ENCODE data around the gene HECTD4. TPM values are rescaled to one million over a fixed set of nuclear protein-coding genes. Genes with fewer than 3 reads are reported as not detected.
A peak's percentile ranks its signal among the peaks of the same experiment; 100 is the strongest.

HECTD4 gene
- total and polyA plus RNA-seq, 2 experiments from 2014 or later: 25.7 to 36.9 TPM

DNA sequence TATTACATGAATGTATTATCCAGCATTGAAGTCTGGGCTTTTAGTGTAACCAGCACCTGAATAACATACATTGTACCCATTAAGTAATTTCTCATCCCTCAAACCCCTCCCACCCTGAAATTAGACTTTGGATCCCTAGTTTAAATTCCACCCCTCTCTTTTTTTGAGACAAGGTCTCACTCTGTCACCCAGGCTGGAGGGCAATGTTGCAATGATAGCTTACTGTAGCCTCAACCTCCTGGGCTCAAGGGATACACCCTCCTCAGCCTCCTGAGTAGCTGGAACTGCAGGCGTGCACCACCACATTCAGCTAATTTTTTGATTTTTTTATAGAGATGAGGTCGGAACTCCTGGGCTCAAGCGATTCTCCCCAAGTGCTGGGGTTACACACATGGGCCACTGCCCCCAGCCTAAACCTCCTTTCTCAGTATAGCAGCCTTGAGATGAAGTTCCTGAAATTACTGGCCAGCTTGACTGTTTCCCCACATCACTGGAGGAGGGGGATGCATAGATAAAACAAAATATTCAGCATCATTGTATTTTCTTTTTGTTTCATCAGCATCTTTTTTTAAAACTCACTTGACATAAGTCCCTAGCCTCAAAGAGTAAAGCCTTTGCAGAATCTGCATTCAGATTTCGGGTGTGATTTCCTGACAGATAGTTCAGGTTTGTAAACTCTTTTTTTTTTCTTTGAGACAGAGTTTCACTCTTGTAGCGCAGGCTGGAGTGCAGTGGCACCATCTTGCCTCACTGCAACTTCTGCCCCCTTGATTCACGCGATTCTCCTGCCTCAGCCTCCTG lies 43.6 kb upstream of the HECTD4 start:
- Mint-ChIP-seq H3K36me3 (ENCODE audit: low read depth) (peaks cover 3% of the 10 kb centered on the region), H3K4me3 (no peak overlapping the region), H3K27me3 (ENCODE audit: insufficient read depth, low read depth, poor library complexity) (peaks cover 4% of the 10 kb centered on the region), H3K27ac (no peak overlapping the region), H3K9me3 (no peaks in the 10 kb centered on the region), H3K4me1 (peaks cover 1% of the 10 kb centered on the region; the same call in 1 of the 3 replicates)
- no peaks in the 10 kb centered on the region for H3K36me3 ChIP-seq (ENCODE audit: insufficient read depth)
- H3K4me2 ChIP-seq: no peak overlapping the region
- no peaks in the 10 kb centered on the region for H3K9me2 ChIP-seq (ENCODE audit: insufficient read depth)
- ATAC-seq: no peak
- 0 out of 2 replicates have a peak, but pooled peaks cover under 1% of the 10 kb centered on the region for H3F3A ChIP-seq (replicated peaks; ENCODE audit: low read depth)
- peaks cover 99% of the 10 kb centered on the region for H3K79me2 ChIP-seq (replicated peaks; ENCODE audit: insufficient read depth)
- no peaks in the 10 kb centered on the region for H3K27me3 ChIP-seq (ENCODE audit: insufficient read depth)
- 0 out of 2 replicates have a peak overlapping the region, but pooled peaks have one; percentile 32 for H3K27ac ChIP-seq (ENCODE audit: low read depth)
- peaks cover 64% of the 10 kb centered on the region for H4K20me1 ChIP-seq (replicated peaks; ENCODE audit: insufficient read depth)
- TF ChIP-seq ZNF114 (CRISPR knock-in tag; IDR thresholded peaks at IDR 0.05) (no peak), EZH2 (IDR thresholded peaks at IDR 0.05; ENCODE audit: low read depth, unreplicated experiment) (no peak), ZNF331 (CRISPR knock-in tag; IDR thresholded peaks at IDR 0.05; ENCODE audit: low read depth) (no peak), JUNB (IDR thresholded peaks at IDR 0.05; ENCODE audit: unreplicated experiment) (no peak), POLR2AphosphoS5 (IDR thresholded peaks at IDR 0.05; ENCODE audit: low read depth) (no peak), EZH2phosphoT487 (IDR thresholded peaks at IDR 0.05; ENCODE audit: unreplicated experiment) (no peak), STAT1 (IDR thresholded peaks at IDR 0.05; ENCODE audit: unreplicated experiment) (no peak)
- TF ChIP-seq, protein P1, sequence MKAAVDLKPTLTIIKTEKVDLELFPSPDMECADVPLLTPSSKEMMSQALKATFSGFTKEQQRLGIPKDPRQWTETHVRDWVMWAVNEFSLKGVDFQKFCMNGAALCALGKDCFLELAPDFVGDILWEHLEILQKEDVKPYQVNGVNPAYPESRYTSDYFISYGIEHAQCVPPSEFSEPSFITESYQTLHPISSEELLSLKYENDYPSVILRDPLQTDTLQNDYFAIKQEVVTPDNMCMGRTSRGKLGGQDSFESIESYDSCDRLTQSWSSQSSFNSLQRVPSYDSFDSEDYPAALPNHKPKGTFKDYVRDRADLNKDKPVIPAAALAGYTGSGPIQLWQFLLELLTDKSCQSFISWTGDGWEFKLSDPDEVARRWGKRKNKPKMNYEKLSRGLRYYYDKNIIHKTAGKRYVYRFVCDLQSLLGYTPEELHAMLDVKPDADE (IDR thresholded peaks at IDR 0.05): no peak
- H2AFZ ChIP-seq: no peak overlapping the region
- DNase-seq (ENCODE audit: low spot score): no peak
- H3K4me3 ChIP-seq: no peak overlapping the region
- H3K4me1 ChIP-seq (ENCODE audit: insufficient read depth): peaks cover 6% of the 10 kb centered on the region; the same call in 1 of the 2 replicates

DNA sequence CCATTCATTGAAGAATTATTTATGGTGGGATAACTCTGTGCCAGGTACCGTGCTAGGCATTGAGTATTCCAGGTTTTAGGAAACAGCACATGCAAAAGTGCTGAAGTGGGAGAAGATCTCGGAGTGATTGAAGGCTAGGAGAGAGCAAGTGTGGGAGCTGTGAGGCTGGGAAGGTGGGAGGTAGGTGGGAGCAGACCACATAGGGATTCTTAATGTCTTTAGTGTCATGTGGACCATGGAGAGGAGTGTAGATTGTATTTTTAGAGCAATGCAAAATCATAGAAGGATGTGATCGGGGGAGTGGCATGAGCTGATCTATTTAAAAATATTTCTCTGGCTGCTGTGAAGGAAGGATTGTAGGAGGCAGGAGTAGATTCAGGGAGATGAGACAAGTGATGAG lies 41.9 kb upstream of the HECTD4 start:
- Histone ChIP-seq H3K36me3 (ENCODE audit: insufficient read depth) (no peaks in the 10 kb centered on the region), H3K4me1 (ENCODE audit: insufficient read depth) (peaks cover 16% of the 10 kb centered on the region; the same call in 1 of the 2 replicates), H3F3A (replicated peaks; ENCODE audit: low read depth) (0 out of 2 replicates have a peak, but pooled peaks cover 10% of the 10 kb centered on the region), H3K4me3 (no peak overlapping the region), H3K4me2 (no peak overlapping the region), H3K9me2 (ENCODE audit: insufficient read depth) (no peaks in the 10 kb centered on the region), H3K79me2 (replicated peaks; ENCODE audit: insufficient read depth) (peaks cover 98% of the 10 kb centered on the region), H2AFZ (no peak overlapping the region), H4K20me1 (replicated peaks; ENCODE audit: insufficient read depth) (peaks cover 56% of the 10 kb centered on the region), H3K27me3 (ENCODE audit: insufficient read depth) (no peaks in the 10 kb centered on the region), H3K27ac (ENCODE audit: low read depth) (peak overlapping the region; percentile 72; the same call in 1 of the 2 replicates)
- ATAC-seq (no peak), DNase-seq (ENCODE audit: low spot score) (no peak)
- Mint-ChIP-seq H3K4me1 (peaks cover 5% of the 10 kb centered on the region; the same call in 2 of the 3 replicates), H3K27ac (no peak overlapping the region), H3K9me3 (no peaks in the 10 kb centered on the region), H3K36me3 (ENCODE audit: low read depth) (peaks cover 7% of the 10 kb centered on the region), H3K4me3 (no peak overlapping the region), H3K27me3 (ENCODE audit: insufficient read depth, low read depth, poor library complexity) (peaks cover 10% of the 10 kb centered on the region)
- TF ChIP-seq, protein P2, sequence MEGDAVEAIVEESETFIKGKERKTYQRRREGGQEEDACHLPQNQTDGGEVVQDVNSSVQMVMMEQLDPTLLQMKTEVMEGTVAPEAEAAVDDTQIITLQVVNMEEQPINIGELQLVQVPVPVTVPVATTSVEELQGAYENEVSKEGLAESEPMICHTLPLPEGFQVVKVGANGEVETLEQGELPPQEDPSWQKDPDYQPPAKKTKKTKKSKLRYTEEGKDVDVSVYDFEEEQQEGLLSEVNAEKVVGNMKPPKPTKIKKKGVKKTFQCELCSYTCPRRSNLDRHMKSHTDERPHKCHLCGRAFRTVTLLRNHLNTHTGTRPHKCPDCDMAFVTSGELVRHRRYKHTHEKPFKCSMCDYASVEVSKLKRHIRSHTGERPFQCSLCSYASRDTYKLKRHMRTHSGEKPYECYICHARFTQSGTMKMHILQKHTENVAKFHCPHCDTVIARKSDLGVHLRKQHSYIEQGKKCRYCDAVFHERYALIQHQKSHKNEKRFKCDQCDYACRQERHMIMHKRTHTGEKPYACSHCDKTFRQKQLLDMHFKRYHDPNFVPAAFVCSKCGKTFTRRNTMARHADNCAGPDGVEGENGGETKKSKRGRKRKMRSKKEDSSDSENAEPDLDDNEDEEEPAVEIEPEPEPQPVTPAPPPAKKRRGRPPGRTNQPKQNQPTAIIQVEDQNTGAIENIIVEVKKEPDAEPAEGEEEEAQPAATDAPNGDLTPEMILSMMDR (conservative IDR thresholded peaks at IDR 0.05; ENCODE audit: low read depth in 2 of 2): no peak
- TF ChIP-seq ZNF114 (CRISPR knock-in tag; IDR thresholded peaks at IDR 0.05): no peak
- TF ChIP-seq, protein P1 (IDR thresholded peaks at IDR 0.05): no peak
- TF ChIP-seq, protein P3, sequence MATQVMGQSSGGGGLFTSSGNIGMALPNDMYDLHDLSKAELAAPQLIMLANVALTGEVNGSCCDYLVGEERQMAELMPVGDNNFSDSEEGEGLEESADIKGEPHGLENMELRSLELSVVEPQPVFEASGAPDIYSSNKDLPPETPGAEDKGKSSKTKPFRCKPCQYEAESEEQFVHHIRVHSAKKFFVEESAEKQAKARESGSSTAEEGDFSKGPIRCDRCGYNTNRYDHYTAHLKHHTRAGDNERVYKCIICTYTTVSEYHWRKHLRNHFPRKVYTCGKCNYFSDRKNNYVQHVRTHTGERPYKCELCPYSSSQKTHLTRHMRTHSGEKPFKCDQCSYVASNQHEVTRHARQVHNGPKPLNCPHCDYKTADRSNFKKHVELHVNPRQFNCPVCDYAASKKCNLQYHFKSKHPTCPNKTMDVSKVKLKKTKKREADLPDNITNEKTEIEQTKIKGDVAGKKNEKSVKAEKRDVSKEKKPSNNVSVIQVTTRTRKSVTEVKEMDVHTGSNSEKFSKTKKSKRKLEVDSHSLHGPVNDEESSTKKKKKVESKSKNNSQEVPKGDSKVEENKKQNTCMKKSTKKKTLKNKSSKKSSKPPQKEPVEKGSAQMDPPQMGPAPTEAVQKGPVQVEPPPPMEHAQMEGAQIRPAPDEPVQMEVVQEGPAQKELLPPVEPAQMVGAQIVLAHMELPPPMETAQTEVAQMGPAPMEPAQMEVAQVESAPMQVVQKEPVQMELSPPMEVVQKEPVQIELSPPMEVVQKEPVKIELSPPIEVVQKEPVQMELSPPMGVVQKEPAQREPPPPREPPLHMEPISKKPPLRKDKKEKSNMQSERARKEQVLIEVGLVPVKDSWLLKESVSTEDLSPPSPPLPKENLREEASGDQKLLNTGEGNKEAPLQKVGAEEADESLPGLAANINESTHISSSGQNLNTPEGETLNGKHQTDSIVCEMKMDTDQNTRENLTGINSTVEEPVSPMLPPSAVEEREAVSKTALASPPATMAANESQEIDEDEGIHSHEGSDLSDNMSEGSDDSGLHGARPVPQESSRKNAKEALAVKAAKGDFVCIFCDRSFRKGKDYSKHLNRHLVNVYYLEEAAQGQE (IDR thresholded peaks at IDR 0.05; ENCODE audit: unreplicated experiment): no peak
- TF ChIP-seq CREB1 (CRISPR knock-in tag; IDR thresholded peaks at IDR 0.05; ENCODE audit: low read depth): no peak
- TF ChIP-seq EZH2phosphoT487 (IDR thresholded peaks at IDR 0.05; ENCODE audit: unreplicated experiment): no peak
- no peak for TF ChIP-seq NANOG (IDR thresholded peaks at IDR 0.05; ENCODE audit: borderline replicate concordance)
- TF ChIP-seq STAT1 (IDR thresholded peaks at IDR 0.05; ENCODE audit: unreplicated experiment): no peak
- TF ChIP-seq EZH2 (IDR thresholded peaks at IDR 0.05; ENCODE audit: low read depth, unreplicated experiment): no peak
- TF ChIP-seq JUNB (IDR thresholded peaks at IDR 0.05; ENCODE audit: unreplicated experiment): no peak

Data from GM23338 (cell line).